SK-N-SH treated with all-trans-retinoic acid at 6 μM for 48 hours (cell line): ENCODE measurements around the gene PODXL2.

Experiments used
- ARNTL ChIP-seq: fragments of 450-650 bp; formaldehyde crosslinking; IDR thresholded peaks from 2 replicates; pipeline ENCODE4 v1.5.0; 2020; ENCODE audit warnings: low read depth, mild to moderate bottlenecking, moderate library complexity, borderline replicate concordance
- CSDC2 ChIP-seq: fragments of 250-450 bp; sonication (Bioruptor Pico); IDR thresholded peaks from 2 replicates; pipeline ENCODE4 v1.5.0; 2020; ENCODE audit warnings: mild to moderate bottlenecking, moderate library complexity
- ESRRG ChIP-seq: fragments of 250-450 bp; sonication (Bioruptor Pico); IDR thresholded peaks from 2 replicates; pipeline ENCODE4 v1.6.1; 2021; ENCODE audit warnings: mild to moderate bottlenecking
- GLIS3 ChIP-seq: fragments of 250-450 bp; sonication (Bioruptor Pico); IDR thresholded peaks from 2 replicates; pipeline ENCODE4 v1.5.0; 2020; ENCODE audit warnings: mild to moderate bottlenecking, moderate library complexity
- ISL1 ChIP-seq: fragments of 250-450 bp; sonication (Bioruptor Pico); IDR thresholded peaks from 2 replicates; pipeline ENCODE4 v2.1.2; 2022; ENCODE audit warnings: mild to moderate bottlenecking, moderate library complexity
- PATZ1 ChIP-seq: fragments of 250-450 bp; sonication (Bioruptor Pico); IDR thresholded peaks from 2 replicates; pipeline ENCODE4 v1.8.0; 2020; ENCODE audit warnings: mild to moderate bottlenecking, moderate library complexity, borderline replicate concordance
- RARB ChIP-seq: fragments of 250-450 bp; sonication (Bioruptor Pico); IDR thresholded peaks from 2 replicates; pipeline ENCODE4 v1.8.0; 2021; ENCODE audit warnings: mild to moderate bottlenecking, moderate library complexity
- TOX ChIP-seq: fragments of 250-450 bp; sonication (Bioruptor Pico); IDR thresholded peaks from 2 replicates; pipeline ENCODE4 v1.8.0; 2021; ENCODE audit warnings: mild to moderate bottlenecking, moderate library complexity, borderline replicate concordance
- ZNF8 ChIP-seq: fragments of 450-650 bp; formaldehyde crosslinking; IDR thresholded peaks from 2 replicates; pipeline ENCODE4 v1.5.0; 2020; ENCODE audit warnings: mild to moderate bottlenecking, moderate library complexity
- TF ChIP-seq, protein P1 (sequence below): fragments of 250-450 bp; sonication (Bioruptor Pico); IDR thresholded peaks from 2 replicates; pipeline ENCODE4 v1.8.0; 2021; ENCODE audit warnings: low read depth, mild to moderate bottlenecking, moderate library complexity, borderline replicate concordance

DNA sequence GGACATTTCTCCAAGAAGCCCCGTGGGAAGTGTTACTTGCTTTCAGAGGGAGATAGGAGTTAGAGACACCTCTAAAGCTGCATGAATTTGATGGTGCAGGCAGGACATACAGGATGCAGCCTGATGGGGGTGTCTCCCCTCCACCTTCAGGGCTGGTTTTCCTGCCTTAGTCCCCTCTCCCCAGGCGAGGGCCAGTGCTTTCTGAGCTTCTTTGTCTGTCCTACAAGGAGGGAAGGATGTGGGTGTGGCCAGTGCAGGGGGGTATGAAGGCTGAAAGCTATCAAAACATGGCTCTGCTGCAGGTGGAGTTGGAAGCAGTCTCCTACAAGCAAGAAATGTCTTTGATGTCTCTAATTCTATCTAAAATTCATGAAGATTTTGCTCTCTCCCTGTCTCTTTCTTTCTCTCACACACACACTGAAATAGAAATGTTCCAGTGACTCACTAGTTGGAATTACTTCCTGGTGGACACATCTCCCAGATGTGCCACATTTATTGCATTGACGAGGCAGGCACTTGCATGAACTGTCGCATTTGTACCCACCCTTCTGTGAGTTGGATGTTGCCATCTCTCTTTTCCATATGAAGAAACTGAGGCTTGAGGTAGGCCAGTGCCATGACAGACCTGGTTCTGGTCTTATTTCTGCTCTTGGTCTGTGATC lies 13.9 kb upstream of the PODXL2 start:
- TF ChIP-seq ISL1 (CRISPR knock-in tag) (no peak), CSDC2 (no peak), RARB (no peak), ARNTL (CRISPR knock-in tag) (no peak), TOX (no peak), PATZ1 (CRISPR knock-in tag) (no peak), ZNF8 (no peak), GLIS3 (CRISPR knock-in tag) (no peak), ESRRG (no peak)
- TF ChIP-seq, protein P1, sequence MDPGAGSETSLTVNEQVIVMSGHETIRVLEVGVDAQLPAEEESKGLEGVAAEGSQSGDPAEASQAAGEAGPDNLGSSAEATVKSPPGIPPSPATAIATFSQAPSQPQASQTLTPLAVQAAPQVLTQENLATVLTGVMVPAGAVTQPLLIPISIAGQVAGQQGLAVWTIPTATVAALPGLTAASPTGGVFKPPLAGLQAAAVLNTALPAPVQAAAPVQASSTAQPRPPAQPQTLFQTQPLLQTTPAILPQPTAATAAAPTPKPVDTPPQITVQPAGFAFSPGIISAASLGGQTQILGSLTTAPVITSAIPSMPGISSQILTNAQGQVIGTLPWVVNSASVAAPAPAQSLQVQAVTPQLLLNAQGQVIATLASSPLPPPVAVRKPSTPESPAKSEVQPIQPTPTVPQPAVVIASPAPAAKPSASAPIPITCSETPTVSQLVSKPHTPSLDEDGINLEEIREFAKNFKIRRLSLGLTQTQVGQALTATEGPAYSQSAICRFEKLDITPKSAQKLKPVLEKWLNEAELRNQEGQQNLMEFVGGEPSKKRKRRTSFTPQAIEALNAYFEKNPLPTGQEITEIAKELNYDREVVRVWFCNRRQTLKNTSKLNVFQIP (CRISPR knock-in tag): no peak
